Measurements from ENCODE around the gene RPAP3.
A peak's percentile ranks its signal among the peaks of the same experiment; 100 is the strongest.

The RPAP3 gene

GRCh38 chr12:47725091-47725772 lies 19.4 kb upstream of the RPAP3 start, which contains the start of gene ENDOU:
Gene ENDOU (minus strand): TSS chr12:47725490. CDS start chr12:47725413, 77 bp downstream.
- H4K20me1 ChIP-seq (ENCODE audit: insufficient read depth), result no peaks in the 10 kb centered on the region
- H3K36me3 ChIP-seq (ENCODE audit: insufficient read depth), result no peaks in the 10 kb centered on the region
- no peak within 1 kb of the TSS for H3K4me3 ChIP-seq (IDR thresholded peaks at IDR 0.05; ENCODE audit: insufficient read depth, low read depth, low read length)
- no peaks in the 10 kb centered on the region; the same call in 1 of the 2 replicates for H3K27me3 ChIP-seq (ENCODE audit: insufficient read depth, low read depth)
- H3K4me2 ChIP-seq, result no peak within 1 kb of the TSS
- no peak within 1 kb of the TSS for H3K9ac ChIP-seq
- no peaks in the 10 kb centered on the region for H3K79me2 ChIP-seq (ENCODE audit: insufficient read depth, low read depth)
- H2AFZ ChIP-seq (ENCODE audit: low read depth), result no peak within 1 kb of the TSS
- peaks cover 21% of the 10 kb centered on the region for H3K4me1 ChIP-seq (ENCODE audit: low read depth, poor library complexity, severe bottlenecking)
- H3K27ac ChIP-seq, result no peak within 1 kb of the TSS
- TF ChIP-seq CTCF (conservative IDR thresholded peaks at IDR 0.05; ENCODE audit: low read depth, low read length), result no peak

GRCh38 chr12:47722941-47723631 lies 17.3 kb upstream of the RPAP3 start:
- Histone ChIP-seq H3K9ac (no peak overlapping the region), H3K27me3 (ENCODE audit: insufficient read depth, low read depth) (no peaks in the 10 kb centered on the region; the same call in 1 of the 2 replicates), H3K4me3 (IDR thresholded peaks at IDR 0.05; ENCODE audit: insufficient read depth, low read depth, low read length) (no peak overlapping the region), H3K27ac (no peak overlapping the region), H3K79me2 (ENCODE audit: insufficient read depth, low read depth) (no peaks in the 10 kb centered on the region), H3K4me1 (ENCODE audit: low read depth, poor library complexity, severe bottlenecking) (peaks cover 27% of the 10 kb centered on the region), H4K20me1 (ENCODE audit: insufficient read depth) (no peaks in the 10 kb centered on the region), H2AFZ (ENCODE audit: low read depth) (no peak overlapping the region), H3K36me3 (ENCODE audit: insufficient read depth) (no peaks in the 10 kb centered on the region), H3K4me2 (no peak overlapping the region)
- TF ChIP-seq CTCF (conservative IDR thresholded peaks at IDR 0.05; ENCODE audit: low read depth, low read length), result no peak

- Histone ChIP-seq H4K20me1 (ENCODE audit: insufficient read depth) (no peaks in the 10 kb centered on the region), H3K36me3 (ENCODE audit: insufficient read depth) (no peaks in the 10 kb centered on the region), H3K4me2 (peak overlapping the region; percentile 44), H3K4me1 (ENCODE audit: low read depth, poor library complexity, severe bottlenecking) (peaks cover 35% of the 10 kb centered on the region), H2AFZ (ENCODE audit: low read depth) (no peak overlapping the region), H3K79me2 (ENCODE audit: insufficient read depth, low read depth) (no peaks in the 10 kb centered on the region), H3K4me3 (IDR thresholded peaks at IDR 0.05; ENCODE audit: insufficient read depth, low read depth, low read length) (no peak overlapping the region), H3K9ac (no peak overlapping the region), H3K27me3 (ENCODE audit: insufficient read depth, low read depth) (no peaks in the 10 kb centered on the region; the same call in 1 of the 2 replicates), H3K27ac (no peak overlapping the region)
- no peak for TF ChIP-seq CTCF (conservative IDR thresholded peaks at IDR 0.05; ENCODE audit: low read depth, low read length)
Observed at GRCh38 chr12:47722136-47722834, 16.5 kb upstream of the RPAP3 start.

GRCh38 chr12:47721431-47721973 lies 15.7 kb upstream of the RPAP3 start:
- Histone ChIP-seq H3K27me3 (ENCODE audit: insufficient read depth, low read depth) (no peaks in the 10 kb centered on the region; the same call in 1 of the 2 replicates), H3K9ac (no peak overlapping the region), H3K79me2 (ENCODE audit: insufficient read depth, low read depth) (no peaks in the 10 kb centered on the region), H3K36me3 (ENCODE audit: insufficient read depth) (no peaks in the 10 kb centered on the region), H4K20me1 (ENCODE audit: insufficient read depth) (no peaks in the 10 kb centered on the region), H2AFZ (ENCODE audit: low read depth) (no peak overlapping the region), H3K4me3 (IDR thresholded peaks at IDR 0.05; ENCODE audit: insufficient read depth, low read depth, low read length) (no peak overlapping the region), H3K4me1 (ENCODE audit: low read depth, poor library complexity, severe bottlenecking) (peaks cover 38% of the 10 kb centered on the region), H3K27ac (no peak overlapping the region), H3K4me2 (peak overlapping the region; percentile 44)
- TF ChIP-seq CTCF (conservative IDR thresholded peaks at IDR 0.05; ENCODE audit: low read depth, low read length), result no peak
